HG02623 (cell line): ENCODE data around the gene CYB561D1.

Experiments
- ATAC-seq: cut with Tn5 transposase; IDR thresholded peaks from one replicate; pipeline ENCODE4 v1.9.1; 2021; ENCODE audit warnings: moderate library complexity; ENCODE audit not compliant: unreplicated experiment

The CYB561D1 gene

DNA sequence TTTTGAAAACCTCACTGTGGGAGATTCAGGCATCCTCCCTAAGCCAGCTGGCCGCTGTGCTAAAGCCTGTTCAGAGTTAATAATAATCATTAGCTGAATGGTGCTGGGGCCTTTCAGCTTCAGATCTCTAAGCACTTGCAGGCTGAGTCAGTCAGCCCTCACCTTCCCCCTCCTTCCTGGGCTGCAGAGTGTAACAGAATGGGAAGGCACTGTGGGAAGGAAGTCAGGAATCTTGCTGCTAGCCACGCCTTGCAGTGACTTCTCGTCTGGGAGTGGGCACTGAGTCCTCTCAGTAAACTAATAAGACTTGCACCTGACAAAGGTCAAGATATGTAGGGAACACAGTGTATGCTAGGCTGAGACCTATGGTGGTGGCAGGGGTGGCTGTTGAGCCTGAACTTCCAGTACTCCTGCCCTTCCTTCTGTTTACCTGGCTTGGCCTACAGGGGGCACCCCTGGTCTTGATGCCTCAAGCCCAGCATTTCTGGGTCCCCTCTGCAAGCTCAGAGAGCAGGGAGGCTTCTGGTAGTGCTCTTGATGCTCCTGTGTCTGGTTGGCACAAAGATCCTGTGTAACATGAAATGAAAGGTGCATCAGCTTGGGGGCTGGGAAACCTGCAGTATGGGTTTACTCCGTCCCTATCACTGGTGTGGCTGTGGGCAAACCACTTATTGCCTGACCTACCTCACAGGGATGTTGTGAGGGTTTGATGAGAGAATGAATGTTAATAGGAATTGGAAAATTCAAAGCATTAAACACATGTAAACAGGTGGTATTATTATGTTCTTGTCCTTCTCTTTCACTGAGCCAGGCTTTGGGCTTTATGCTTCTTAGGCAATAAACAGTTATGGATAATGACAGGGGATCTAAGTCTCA is 6.0 kb downstream of the CYB561D1 start:
- no peak for ATAC-seq

DNA sequence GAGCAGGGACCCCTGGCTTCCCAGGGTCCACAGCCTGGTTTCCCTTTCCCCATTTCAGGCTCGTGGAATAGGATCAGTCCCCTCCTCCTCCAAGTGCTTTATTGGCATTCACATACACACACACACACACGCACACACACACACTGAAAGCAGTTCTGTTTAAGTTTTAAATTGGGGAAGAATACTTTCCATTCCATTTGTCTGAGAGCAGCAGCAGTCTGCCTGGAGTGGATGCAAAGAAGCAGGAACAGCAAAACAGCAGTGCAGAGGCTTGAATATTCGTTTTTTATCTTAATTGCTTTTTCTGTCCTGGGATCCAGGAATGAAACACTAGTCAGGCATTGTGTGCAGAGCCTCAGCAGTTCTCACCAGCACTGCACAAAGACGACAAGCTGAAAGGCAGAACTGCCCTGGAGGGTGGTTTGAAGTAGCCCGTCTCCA is 7.1 kb downstream of the CYB561D1 start:
- no peak for ATAC-seq

DNA sequence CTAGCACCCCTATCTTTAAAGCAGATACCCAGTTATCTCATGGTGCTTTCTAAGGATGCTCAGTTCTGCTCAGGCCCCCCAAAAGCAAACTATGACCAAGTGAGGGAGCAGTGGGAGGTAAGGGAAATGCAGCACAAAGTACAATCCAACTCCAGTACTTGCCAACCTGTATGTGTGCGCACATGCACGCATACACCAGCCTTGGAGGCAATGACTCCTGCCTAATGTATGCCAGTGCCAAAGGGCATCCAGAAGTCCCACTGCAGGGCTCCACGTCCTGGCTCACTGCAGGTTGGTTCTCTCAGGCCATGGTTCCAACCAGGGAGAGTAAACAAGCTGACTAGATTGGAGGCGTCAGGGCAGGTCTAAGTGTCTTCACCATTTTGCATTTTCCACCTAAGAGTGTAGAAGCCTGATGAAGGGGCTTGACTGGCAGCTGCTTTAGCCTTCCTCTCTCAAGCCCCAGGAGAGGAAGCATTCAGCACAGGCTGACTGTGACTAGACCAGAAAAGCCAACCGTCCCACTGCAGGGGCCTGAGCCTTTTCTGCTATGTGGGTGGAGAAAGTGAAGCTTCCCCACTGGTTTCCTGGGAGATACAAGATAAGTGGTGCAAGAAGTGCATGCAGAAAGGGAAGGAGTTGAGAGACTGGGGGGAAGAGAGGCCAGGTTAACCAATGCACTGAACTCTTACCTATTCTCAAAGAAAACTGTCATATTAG is 7.9 kb downstream of the CYB561D1 start:
- ATAC-seq, result no peak

DNA sequence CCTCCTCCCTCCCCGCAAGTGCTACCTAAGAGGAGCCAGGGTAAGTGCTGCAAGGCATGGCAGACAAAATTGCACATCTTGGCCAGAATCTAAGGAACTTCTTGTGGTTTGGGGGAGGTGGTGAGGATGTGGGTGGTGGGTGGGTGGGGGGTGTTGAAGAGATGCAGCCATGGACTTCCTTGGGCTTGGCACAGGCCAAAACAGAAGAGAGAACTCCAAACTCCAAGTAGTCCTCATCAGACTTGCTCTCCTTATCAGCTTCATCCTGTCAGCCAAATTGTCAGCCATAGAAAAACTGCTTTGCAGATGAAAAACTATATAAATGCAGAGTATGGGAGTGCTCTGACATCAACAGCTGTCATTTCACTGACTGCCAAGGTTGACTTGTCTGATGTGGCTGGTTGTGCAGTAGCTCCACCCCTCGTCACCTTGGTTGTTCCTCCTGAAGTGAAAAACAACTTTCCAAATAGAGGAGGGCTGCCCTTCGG is 8.5 kb downstream of the CYB561D1 start:
- ATAC-seq, result no peak

DNA sequence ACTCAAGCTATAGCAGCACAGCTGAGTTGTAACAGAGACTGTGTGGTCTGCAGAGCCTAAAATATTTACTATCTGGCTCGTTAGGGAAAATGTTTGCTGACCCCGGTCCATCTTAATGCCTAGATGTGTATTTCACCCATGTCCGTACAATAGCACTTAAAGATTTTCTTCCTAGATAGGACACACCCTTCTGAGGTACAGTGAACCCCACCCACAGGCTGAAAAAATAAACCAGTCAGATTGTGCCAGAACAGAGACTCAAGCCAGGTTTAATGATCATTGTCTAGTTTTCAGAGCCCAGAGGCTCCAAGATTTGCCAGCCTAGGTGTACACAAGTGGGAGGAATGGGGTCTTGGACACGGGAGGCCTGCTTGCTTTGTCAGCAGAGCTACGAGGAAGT is 10.0 kb downstream of the CYB561D1 start:
- no peak for ATAC-seq

DNA sequence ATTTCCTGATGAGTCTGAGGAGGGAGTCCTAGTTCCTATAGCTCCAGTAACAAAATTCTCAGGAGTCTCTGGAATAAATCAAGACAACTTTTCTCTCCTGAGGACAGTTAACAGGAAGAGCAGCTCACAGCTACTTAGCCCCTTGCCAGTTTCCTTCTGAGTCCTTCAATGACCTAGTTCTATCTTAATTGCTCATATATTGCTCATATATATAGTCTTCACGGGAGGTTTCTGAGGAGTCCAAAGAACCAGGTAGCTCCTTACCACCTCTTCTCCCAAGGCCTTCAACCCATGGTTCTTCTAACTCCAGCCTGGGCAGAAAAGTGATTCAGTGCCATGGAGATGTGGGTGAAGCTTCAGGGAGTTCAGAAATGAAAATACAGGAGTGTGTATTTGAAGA is 11.1 kb downstream of the CYB561D1 start:
- ATAC-seq, result no peak

DNA sequence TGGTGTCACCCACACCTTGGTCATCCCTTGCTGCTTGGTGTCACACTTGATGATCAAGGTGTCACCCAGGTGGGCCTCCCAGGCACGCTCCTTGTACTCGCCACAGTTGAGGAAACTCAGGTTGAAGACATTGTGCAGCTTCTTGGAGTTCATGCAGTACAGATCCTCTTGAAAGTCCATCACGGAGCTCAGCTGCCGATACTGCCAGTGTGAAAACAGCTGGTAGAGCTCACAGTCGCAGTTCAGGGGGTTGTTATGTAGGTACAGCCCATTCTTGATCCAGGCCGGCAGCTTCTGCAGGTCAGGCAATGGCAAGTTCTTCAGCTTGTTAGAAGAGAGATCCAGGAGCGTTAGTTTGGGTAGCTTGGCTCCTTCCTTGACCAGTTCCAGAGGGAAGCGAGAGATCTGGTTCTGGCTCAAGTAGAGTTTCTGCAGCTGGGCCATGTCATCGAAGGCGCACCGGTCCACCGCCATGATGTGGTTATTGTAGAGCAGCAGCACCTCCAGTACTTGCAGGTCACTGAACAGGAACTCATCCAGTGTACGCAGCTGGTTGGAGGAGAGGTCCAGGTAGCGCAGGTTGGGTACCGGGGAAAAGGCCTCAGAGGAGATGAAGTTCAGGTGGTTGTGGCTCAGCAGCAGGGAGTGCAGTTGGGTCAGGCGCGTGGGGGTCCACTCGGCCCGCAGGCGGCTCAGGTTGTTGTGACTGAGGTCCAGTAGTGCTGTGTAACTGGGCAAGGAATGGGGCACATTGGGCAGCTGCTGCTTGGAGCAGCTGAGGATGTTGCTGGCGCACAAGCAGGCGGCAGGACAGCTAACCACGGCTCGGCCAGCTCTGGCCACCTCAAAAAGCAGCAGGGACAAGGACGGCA is 14.3 kb downstream of the CYB561D1 start:
- ATAC-seq, result no peak

DNA sequence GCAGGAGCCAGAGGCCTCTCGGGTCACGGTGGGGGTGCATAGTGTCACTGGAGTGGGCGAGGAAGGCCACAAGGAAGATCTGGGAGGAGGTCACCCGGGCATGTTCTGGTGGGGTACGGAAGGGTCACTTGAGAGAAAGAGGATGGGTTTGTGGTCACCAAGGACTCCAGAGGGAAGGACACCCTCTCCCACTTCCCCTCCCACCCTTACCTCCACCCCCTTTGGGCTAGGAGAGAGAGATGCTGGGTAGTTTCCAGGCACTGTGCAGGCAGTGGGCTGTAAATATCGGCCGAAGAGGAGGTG is 14.9 kb downstream of the CYB561D1 start:
- ATAC-seq, result no peak

DNA sequence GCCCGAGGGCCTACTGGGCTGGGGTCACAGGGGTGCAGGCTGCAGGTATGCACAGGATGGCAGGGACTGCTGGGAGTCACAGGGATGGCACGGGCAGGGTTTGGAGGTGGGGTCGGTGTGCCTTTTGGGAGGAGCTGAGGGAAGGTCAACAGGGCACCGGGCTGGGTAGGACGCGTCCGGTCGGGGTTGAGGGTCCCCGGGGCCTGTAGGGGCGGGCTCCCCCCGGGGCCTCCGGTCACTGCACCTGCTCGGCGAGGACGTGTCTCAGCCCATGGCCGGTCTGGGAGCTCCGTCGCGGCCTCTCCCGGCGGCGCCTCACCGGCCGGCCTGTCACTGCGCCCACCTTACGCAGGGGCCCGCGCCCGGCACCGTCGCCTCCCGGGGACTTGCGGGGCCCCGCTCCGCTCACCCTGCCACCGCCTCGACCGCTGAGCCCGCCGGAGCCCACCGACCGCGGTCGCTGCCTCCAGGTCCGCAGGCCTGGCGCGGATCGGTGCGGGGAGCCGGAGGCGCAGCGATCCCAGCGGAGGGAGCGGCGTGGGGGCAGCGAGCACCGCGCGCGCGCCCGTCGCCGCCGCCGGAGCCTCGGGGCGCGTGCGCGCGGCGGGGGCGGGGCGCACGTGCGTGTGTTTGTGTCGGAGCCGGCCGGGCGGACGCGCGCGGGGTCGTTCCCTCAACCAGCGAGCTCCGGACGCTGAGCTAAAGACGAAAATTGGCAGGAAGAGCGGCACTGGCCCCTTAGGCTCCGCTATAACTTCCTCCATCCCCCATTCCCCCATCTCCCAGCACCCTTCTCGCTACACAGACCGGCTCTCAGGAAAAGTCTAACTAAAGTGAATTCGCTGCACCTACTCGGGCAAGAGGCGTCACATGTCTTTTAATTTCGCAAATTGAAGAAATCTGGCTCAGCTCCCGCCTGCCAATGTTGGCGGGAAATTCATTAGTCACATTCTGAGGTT is 15.6 kb downstream of the CYB561D1 start, which contains the start of gene AMIGO1:
Gene AMIGO1 (minus strand): TSS at position 552 of the 959 bp plus-strand sequence. CDS start 815 bp downstream, outside the sequence.
- no peak for ATAC-seq

DNA sequence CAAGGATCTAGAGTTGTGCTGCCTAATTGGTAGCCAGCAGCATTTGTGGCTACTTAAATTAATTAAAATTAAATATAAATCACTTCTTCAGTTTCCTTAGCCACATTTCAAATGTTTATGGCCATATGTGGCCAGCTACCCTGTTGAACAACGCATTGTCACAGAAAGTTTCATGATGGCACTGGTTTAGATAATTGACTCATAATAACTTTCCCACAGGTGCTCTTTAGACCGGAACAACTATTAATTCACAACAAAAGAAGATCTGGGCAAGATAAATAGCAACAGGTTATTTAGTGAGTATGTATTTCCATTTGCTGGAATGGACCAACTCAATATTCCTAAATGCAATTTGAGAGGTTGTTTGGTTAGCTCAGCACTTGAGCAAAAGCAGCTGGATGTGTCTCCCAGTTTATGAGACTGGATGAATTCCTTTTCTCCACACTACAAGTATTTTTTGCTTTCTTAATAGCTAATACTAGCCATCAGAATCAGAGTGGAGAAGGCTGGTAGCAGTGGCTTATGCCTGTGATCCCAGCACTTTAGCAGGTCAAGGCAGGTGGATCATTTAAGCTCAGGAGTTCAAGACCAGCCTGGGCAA is 19.3 kb downstream of the CYB561D1 start:
- ATAC-seq, result no peak

DNA sequence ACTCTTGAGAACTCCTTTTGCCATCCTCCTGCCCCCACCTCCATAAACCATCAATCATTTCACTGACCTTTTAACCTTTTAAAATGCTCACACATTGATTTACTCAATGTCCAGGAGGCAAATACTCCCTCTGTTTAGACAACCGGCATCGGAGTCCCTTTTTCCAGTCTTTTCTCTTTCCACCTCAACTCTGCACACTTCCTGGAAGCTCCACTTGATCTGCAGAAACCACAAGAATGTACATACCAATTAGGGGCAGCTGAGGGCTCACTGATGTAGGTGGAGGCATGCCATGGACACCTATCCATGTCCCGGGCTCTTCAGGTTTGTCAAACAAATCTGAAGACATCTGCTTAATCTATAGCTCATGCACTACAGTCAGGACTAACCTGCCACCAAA is 21.0 kb downstream of the CYB561D1 start:
- no peak for ATAC-seq

DNA sequence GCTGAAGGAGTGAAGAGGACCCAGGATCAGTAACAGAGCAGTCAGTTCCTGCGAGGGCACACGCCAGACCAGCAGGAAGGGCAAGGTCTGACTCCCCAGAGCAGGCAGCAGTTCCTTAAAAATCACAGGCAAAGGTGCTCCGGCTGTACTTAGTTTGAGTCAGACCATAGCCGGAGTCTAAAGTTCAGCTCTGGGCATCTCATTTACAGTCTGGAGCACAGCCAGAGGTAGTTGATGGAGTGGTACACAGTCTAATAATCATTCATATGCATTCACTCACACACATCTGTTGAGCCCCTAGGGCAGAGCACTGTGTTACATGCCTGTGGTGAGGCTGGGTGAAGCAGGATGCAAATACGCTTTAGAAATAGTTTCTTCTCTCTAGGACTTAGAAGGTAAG is 23.0 kb downstream of the CYB561D1 start:
- ATAC-seq, result no peak

DNA sequence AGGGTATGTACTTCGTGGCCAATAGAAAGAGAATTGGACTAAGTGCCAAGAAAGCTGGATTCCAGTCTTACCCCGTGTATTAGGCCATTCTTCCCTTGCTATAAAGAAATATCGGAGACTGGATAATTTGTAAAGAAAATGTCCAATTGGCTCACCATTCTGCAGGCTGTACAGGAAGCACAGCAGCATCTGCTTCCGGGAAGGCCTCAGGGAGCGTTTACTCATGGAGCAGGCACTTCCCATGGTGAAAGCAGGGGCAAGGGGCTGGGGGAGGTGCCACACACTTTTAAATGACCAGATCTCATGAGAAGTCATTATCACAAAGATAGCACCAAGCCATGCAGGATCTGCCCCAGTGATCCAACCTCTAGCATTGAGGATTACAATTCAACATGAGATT is 23.4 kb downstream of the CYB561D1 start:
- ATAC-seq, result no peak

DNA sequence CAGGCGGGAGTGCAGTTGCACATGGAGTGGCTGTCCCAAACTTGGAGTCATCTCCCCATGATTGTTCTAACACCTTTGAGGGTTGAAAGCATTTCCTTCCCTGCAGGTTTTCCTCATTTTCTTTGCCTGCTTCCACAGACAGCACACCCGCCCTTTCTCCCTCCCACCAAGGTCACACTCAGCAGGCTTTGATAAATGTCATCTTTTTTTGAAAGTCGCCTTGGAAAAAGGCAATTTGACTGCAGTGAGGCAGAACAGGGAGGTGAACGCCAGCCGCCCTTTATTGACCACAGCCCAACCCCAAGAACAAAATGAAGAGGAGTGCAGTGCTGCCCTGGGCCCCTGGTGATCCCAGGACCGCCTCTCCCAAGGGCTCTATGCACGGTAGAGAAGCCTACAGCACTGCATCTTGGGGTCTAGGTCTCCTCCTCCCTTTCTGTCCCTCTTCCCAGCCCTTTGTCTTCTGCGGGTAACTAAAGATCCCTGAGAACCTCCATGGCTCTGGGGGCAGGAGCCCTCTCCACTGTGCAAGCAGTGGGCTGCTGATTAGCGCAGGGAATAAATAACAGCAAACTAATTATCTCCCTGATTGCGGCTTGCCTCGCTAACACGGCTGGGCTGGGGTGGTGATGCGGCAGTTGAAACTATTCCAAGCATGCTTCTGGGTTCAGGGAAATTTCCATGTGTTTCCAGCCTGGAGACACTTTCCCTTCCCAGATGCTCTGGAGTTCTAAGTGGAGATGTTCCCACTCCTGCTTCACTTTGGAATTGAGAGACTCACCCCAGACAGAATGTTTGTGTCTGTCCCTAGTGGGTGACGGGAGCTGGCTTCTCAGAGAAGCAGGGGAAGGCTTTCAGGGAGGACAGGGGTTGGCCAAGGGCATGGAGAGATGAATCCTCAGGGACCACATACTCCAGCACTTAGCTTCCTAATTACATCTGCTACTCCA is 27.4 kb downstream of the CYB561D1 start:
- ATAC-seq, result no peak

DNA sequence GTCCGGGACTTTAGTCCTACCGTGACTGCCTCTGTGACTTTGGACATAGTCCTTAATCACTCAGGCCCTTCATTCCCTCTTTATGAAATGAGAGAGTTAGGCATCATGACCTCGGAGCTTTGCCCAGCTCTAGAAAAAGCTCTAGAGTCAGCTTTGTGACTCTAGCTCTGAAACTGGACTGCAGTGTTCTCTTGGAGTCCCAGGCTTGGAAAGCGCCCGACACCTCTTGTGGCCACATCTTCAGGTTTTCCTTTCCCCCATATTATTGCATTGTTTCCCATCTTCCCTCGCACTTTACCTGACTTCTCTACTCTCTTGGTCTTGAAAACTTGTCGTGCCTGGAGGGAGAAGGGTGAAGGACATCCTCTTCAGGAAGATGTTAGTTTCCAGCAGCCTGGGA is 28.1 kb downstream of the CYB561D1 start:
- no peak for ATAC-seq

DNA sequence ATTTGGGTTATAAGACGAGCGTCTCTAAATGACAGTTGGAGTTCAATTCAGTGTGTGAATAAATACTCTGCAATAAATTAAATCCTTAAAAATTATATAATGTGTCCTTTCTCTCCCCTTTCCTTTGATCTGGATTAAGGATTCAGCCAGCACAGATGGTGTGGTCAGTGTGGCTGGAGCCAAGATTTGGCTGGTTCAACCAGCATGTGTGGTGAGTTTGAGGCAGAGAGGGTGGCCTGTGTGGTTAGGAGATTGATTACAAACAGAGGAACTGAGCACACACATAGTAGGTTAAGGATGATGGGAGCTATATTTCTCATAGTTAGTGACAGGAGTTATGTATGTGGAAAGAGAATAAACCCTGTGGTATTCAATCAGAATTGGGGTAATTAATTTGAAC is 29.8 kb downstream of the CYB561D1 start:
- ATAC-seq, result no peak

DNA sequence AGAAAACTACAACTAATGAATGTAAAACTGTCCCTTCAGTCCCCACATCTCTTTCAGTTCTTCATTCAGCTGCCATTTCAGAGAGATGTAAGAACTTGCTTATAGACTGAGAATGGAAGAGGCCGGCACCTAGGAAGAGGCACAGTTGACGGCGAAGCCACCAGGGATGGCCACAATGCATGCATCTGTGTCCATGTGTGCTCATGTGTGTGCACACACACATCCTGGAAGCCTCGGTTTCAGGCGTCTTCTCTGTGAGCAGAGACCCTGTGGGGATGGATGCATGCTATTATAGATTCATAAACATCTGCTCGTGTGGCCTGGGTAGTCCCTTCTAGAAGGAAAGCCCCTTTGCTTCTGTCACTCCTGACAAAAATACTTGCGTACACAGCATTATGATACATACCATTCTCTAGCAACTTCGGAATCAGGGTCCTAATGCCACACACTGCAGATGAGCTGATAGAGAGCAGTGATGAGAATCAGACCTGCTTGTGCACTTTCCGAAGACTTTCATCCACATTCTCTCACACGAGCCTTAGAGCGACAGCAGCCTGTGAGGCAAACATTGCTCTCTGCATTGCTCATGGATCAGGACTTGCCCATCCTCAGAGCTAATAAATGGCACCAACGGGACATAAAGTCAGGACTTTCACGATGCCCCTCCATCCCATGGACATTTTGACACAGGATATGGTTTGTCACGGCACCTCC is 33.4 kb downstream of the CYB561D1 start:
- ATAC-seq, result peak; percentile 63
